ENCODE measurements around the gene TNFRSF12A. TPM values are rescaled to one million over a fixed set of nuclear protein-coding genes. Genes with fewer than 3 reads are reported as not detected.
"Not testable (repeated sequence)": the region's sequence is repeated elsewhere in the genome, so short reads cannot be mapped to it uniquely, and the experiment has no call there.

The TNFRSF12A gene
- total RNA-seq, 1 donor from 2014 or later = 44.3 TPM

- Mint-ChIP-seq H3K36me3 (ENCODE audit: insufficient read depth) (peaks cover 13% of the 10 kb centered on the region), H3K27me3 (peaks cover 28% of the 10 kb centered on the region), H3K4me1 (ENCODE audit: low read depth) (peaks cover 12% of the 10 kb centered on the region), H3K9me3 (ENCODE audit: low read depth) (no peaks in the 10 kb centered on the region), H3K4me3 (ENCODE audit: low read depth) (no peak overlapping the region), H3K27ac (no peak overlapping the region)
- no peak for DNase-seq (ENCODE audit: low spot score, unreplicated experiment)
- TF ChIP-seq CTCF (IDR thresholded peaks at IDR 0.05; ENCODE audit: unreplicated experiment) = no peak
Observed at GRCh38 chr16:3054965-3055733, 35.0 kb downstream of the TNFRSF12A start.

GRCh38 chr16:3055734-3056115 is 35.6 kb downstream of the TNFRSF12A start:
- H3K27me3 Mint-ChIP-seq = peaks cover 27% of the 10 kb centered on the region
- H3K9me3 Mint-ChIP-seq (ENCODE audit: low read depth); DNase-seq (ENCODE audit: low spot score, unreplicated experiment); H3K27ac Mint-ChIP-seq; H3K4me3 Mint-ChIP-seq (ENCODE audit: low read depth): not testable (repeated sequence)
- H3K4me1 Mint-ChIP-seq (ENCODE audit: low read depth) = peaks cover 12% of the 10 kb centered on the region
- peaks cover 13% of the 10 kb centered on the region for H3K36me3 Mint-ChIP-seq (ENCODE audit: insufficient read depth)

GRCh38 chr16:3056336-3057180 is 36.4 kb downstream of the TNFRSF12A start:
- TF ChIP-seq CTCF (IDR thresholded peaks at IDR 0.05; ENCODE audit: unreplicated experiment) = no peak
- Mint-ChIP-seq H3K4me1 (ENCODE audit: low read depth) (peaks cover 5% of the 10 kb centered on the region), H3K9me3 (ENCODE audit: low read depth) (no peaks in the 10 kb centered on the region), H3K27ac (no peak overlapping the region), H3K27me3 (peaks cover 24% of the 10 kb centered on the region), H3K36me3 (ENCODE audit: insufficient read depth) (peaks cover 13% of the 10 kb centered on the region), H3K4me3 (ENCODE audit: low read depth) (no peak overlapping the region)
- DNase-seq (ENCODE audit: low spot score, unreplicated experiment) = no peak

GRCh38 chr16:3057181-3058138 is 37.3 kb downstream of the TNFRSF12A start:
- no peak for DNase-seq (ENCODE audit: low spot score, unreplicated experiment)
- Mint-ChIP-seq H3K36me3 (ENCODE audit: insufficient read depth) (peaks cover 11% of the 10 kb centered on the region), H3K4me1 (ENCODE audit: low read depth) (peaks cover 5% of the 10 kb centered on the region), H3K4me3 (ENCODE audit: low read depth) (peak overlapping the region; percentile 29), H3K9me3 (ENCODE audit: low read depth) (no peaks in the 10 kb centered on the region), H3K27me3 (peaks cover 25% of the 10 kb centered on the region), H3K27ac (no peak overlapping the region)
- no peak for TF ChIP-seq CTCF (IDR thresholded peaks at IDR 0.05; ENCODE audit: unreplicated experiment)

GRCh38 chr16:3058139-3059030 is 38.2 kb downstream of the TNFRSF12A start:
- peak overlapping the region; percentile 80 for H3K4me3 Mint-ChIP-seq (ENCODE audit: low read depth)
- H3K9me3 Mint-ChIP-seq (ENCODE audit: low read depth) = no peaks in the 10 kb centered on the region
- peaks cover 11% of the 10 kb centered on the region for H3K36me3 Mint-ChIP-seq (ENCODE audit: insufficient read depth)
- TF ChIP-seq CTCF (IDR thresholded peaks at IDR 0.05; ENCODE audit: unreplicated experiment) = no peak
- peak; percentile 36 for DNase-seq (ENCODE audit: low spot score, unreplicated experiment)
- peaks cover 5% of the 10 kb centered on the region for H3K4me1 Mint-ChIP-seq (ENCODE audit: low read depth)
- peaks cover 28% of the 10 kb centered on the region for H3K27me3 Mint-ChIP-seq
- peak overlapping the region; percentile 64 for H3K27ac Mint-ChIP-seq

All from progenitor cell of endocrine pancreas (in vitro differentiated cells).